K562 (cell line): ENCODE results near the gene PPP2R3B. TPM values are rescaled to one million over a fixed set of nuclear protein-coding genes. Genes with fewer than 3 reads are reported as not detected.

Source experiments
- ATAC-seq: fragments of 200-7000 bp; cut with Tn5 transposase; 3 replicates; pipeline ENCODE4 v1.9.1; 2020; ENCODE audit warnings: moderate library complexity
- BruUV-seq: library from RNA; stranded (reverse); fragments of 400-500 nt; replicated peaks from 2 replicates; lab custom pipeline; 2021; lab: Mats Ljungman, UMichigan
- CTCF ChIA-PET: fragments of 300-600 bp; formaldehyde crosslinking; extraction: SDS; loops from one replicate; lab custom pipeline; 2021; ENCODE audit warnings: low intra/inter-chr PET ratio; lab: Yijun Ruan, JAX
- POLR2A ChIA-PET: fragments of 300-600, 350-650 bp; sonication (Branson Sonifier 250); formaldehyde crosslinking; extraction: SDS; loops from one replicate; lab custom pipeline; 2021; ENCODE audit warnings: antibody characterized with exemption, inconsistent platforms; lab: Yijun Ruan, JAX
- DNase-seq, 4 experiments: peaks; one replicate each; pipeline versions ENCODE4 v3.0.0 to v3.0.0-alpha.2; 2011 to 2018; ENCODE audit warnings: low spot score in 3 of 4, mixed read lengths in 3 of 4; ENCODE audit errors: extremely low read depth in 1 of 4
- FAIRE-seq: peaks from 2 replicates; lab custom pipeline; 2011; peaks lifted over from hg19 to GRCh38; lab: Jason Lieb, UNC
- H2AFZ ChIP-seq: 2 replicates; pipeline ENCODE4 v1.6.0; 2011; ENCODE audit warnings: low read depth, low read length, control low read depth, inconsistent platforms
- H3K27ac ChIP-seq: fragments of 200-600 bp; 3 replicates; pipeline ENCODE4 v1.8.0; 2011; ENCODE audit warnings: low read depth, mild to moderate bottlenecking, control low read depth, inconsistent platforms, low read length, moderate library complexity, mixed read lengths; ENCODE audit errors: extremely low read depth
- H3K27me3 ChIP-seq, 2 experiments: fragments of 300-600 bp in 1 of 2; 2 replicates in 1 of 2; 3 replicates in 1 of 2; pipeline versions ENCODE4 v1.6.0 to v1.8.0; 2011; ENCODE audit warnings: inconsistent platforms in 2 of 2, low read length in 2 of 2, mild to moderate bottlenecking in 1 of 2, mixed read lengths in 1 of 2, moderate library complexity in 1 of 2; ENCODE audit not compliant: control insufficient read depth in 2 of 2, insufficient read depth in 2 of 2
- H3K36me3 ChIP-seq: fragments of 300-600 bp; 3 replicates; pipeline ENCODE4 v1.8.0; 2011; ENCODE audit warnings: mild to moderate bottlenecking, low read length, inconsistent platforms; ENCODE audit not compliant: control insufficient read depth, insufficient read depth
- H3K4me1 ChIP-seq, 2 experiments: fragments of 200-600 bp in 1 of 2; replicated peaks in 1 of 2; 2 replicates in 1 of 2; 3 replicates in 1 of 2; pipeline versions ENCODE4 v1.5.1 to v1.8.0; 2011; ENCODE audit warnings: inconsistent platforms in 2 of 2, low read length in 2 of 2, mild to moderate bottlenecking in 1 of 2, mixed read lengths in 1 of 2, moderate library complexity in 1 of 2; ENCODE audit not compliant: control insufficient read depth in 2 of 2, insufficient read depth in 2 of 2
- H3K4me2 ChIP-seq: 2 replicates; pipeline ENCODE4 v1.6.1; 2011; ENCODE audit warnings: low read length, control low read depth, inconsistent platforms, mixed read lengths; ENCODE audit not compliant: insufficient read depth
- H3K4me3 ChIP-seq: fragments of 200-600 bp; sonication (generic), shearing (Covaris generic); 2 replicates; pipeline ENCODE4 v1.5.1; 2016; ENCODE audit warnings: control low read depth, inconsistent platforms
- H3K79me2 ChIP-seq: fragments of 200-600 bp; 3 replicates; pipeline ENCODE4 v1.8.0; 2011; ENCODE audit warnings: low read length, inconsistent platforms; ENCODE audit not compliant: control insufficient read depth, insufficient read depth
- H3K9ac ChIP-seq, 2 experiments: 2 replicates each; pipeline versions ENCODE4 v1.6.0 to v1.6.1; 2011; ENCODE audit warnings: low read depth in 2 of 2, low read length in 2 of 2, control low read depth in 1 of 2, inconsistent platforms in 1 of 2, mild to moderate bottlenecking in 1 of 2, mixed read lengths in 1 of 2; ENCODE audit not compliant: insufficient read depth in 1 of 2
- H3K9me1 ChIP-seq: one replicate; pipeline ENCODE4 v1.6.0; 2011; ENCODE audit warnings: inconsistent platforms, mild to moderate bottlenecking, low read length, moderate library complexity; ENCODE audit not compliant: control insufficient read depth, insufficient read depth
- H3K9me3 ChIP-seq: replicated peaks from 2 replicates; pipeline ENCODE4 v1.5.1; 2011; ENCODE audit warnings: low read depth, low read length, inconsistent platforms; ENCODE audit not compliant: control insufficient read depth, insufficient read depth
- H4K20me1 ChIP-seq: replicated peaks from 2 replicates; pipeline ENCODE4 v1.6.1; 2011; ENCODE audit warnings: low read length, inconsistent platforms, mixed read lengths; ENCODE audit not compliant: control insufficient read depth, insufficient read depth
- ATF1 ChIP-seq, 2 experiments: fragments of 450-650 bp in 1 of 2; IDR thresholded peaks; 2 replicates each; pipeline ENCODE4 v1.6.1; 2016; ENCODE audit warnings: missing compliant biosample characterization in 1 of 2, missing genetic modification characterization in 1 of 2
- BRD4 ChIP-seq: fragments of 200-600 bp; sonication (generic); IDR thresholded peaks from 2 replicates; pipeline ENCODE4 v1.6.1; 2017; ENCODE audit warnings: inconsistent platforms
- DMBX1 ChIP-seq: fragments of 250-450 bp; sonication (Bioruptor Pico); IDR thresholded peaks from 2 replicates; pipeline ENCODE4 v1.8.0; 2022; ENCODE audit warnings: inconsistent platforms, mild to moderate bottlenecking, moderate library complexity, borderline replicate concordance
- MXI1 ChIP-seq: IDR thresholded peaks from 2 replicates; pipeline ENCODE4 v1.6.1; 2011; ENCODE audit warnings: low read depth, mild to moderate bottlenecking, improper control_type of control experiment, low read length
- NELFE ChIP-seq: IDR thresholded peaks from 2 replicates; pipeline ENCODE4 v1.6.1; 2011; ENCODE audit warnings: mild to moderate bottlenecking; ENCODE audit not compliant: insufficient read depth, insufficient read length
- PTBP1 ChIP-seq: fragments of 200-400 bp; formaldehyde crosslinking; IDR thresholded peaks from 2 replicates; pipeline ENCODE4 v1.6.1; 2017; ENCODE audit warnings: low read depth, low read length
- REST ChIP-seq, 2 experiments: fragments of 450-650 bp; formaldehyde crosslinking in 1 of 2; IDR thresholded peaks; 2 replicates each; pipeline versions ENCODE4 v1.4.0 to v1.6.1; 2014 to 2020; ENCODE audit warnings: mild to moderate bottlenecking in 2 of 2, borderline replicate concordance in 1 of 2, low read depth in 1 of 2
- RUNX1 ChIP-seq: sonication (generic); IDR thresholded peaks from 2 replicates; pipeline ENCODE4 v1.6.1; 2016; ENCODE audit warnings: antibody characterized with exemption, low read depth
- SMARCA4 ChIP-seq: fragments of 450-650 bp; IDR thresholded peaks from 2 replicates; pipeline ENCODE4 v1.6.1; 2016
- TEAD4 ChIP-seq, 2 experiments: sonication (generic) in 1 of 2; formaldehyde crosslinking in 1 of 2; IDR thresholded peaks; 2 replicates each; pipeline versions ENCODE4 v1.6.1 to v1.8.0; 2012 to 2022; ENCODE audit warnings: borderline replicate concordance in 1 of 2, inconsistent platforms in 1 of 2, low read length in 1 of 2, mild to moderate bottlenecking in 1 of 2, missing genetic modification reagents in 1 of 2
- ZNF384 ChIP-seq: IDR thresholded peaks from 2 replicates; pipeline ENCODE4 v1.6.1; 2012; ENCODE audit warnings: low read depth, low read length, improper control_type of control experiment
- ZNF586 ChIP-seq: fragments of 450-650 bp; formaldehyde crosslinking; conservative IDR thresholded peaks from 2 replicates; pipeline ENCODE4 v1.4.0; 2020; ENCODE audit warnings: mild to moderate bottlenecking, moderate library complexity
- ZNF589 ChIP-seq: fragments of 200-800 bp; sonication (Bioruptor generic); IDR thresholded peaks from 2 replicates; pipeline ENCODE4 v1.6.1; 2016; ENCODE audit warnings: low read depth, missing genetic modification characterization, missing compliant biosample characterization
- WGBS: fragments of 100-300 bp; shearing (Covaris generic); methylation state at CpG from one replicate; pipeline ENCODE4 v1.1.6; 2016; ENCODE audit warnings: low coverage, mixed read lengths; ENCODE audit not compliant: insufficient coverage; ENCODE audit errors: missing lambda C conversion rate; 5-methylcytosine and 5-hydroxymethylcytosine counted together
- in situ Hi-C: fragments of 300-500 bp; cut with MboI; formaldehyde crosslinking; loops from 4 replicates; pipeline ENCODE4 v1.15.0; 2018; ENCODE audit warnings: inconsistent platforms, mixed read lengths
- intact Hi-C: fragments of 100-400 bp; cut with micrococcal nuclease; formaldehyde crosslinking; loops from 2 replicates; pipeline ENCODE4 v1.14.2; 2022
- polyA plus RNA-seq, 8 experiments: library from polyadenylated mRNA; depleted of rRNA in 4 of 8; stranded (reverse) in 5 of 8; unstranded in 3 of 8; fragments of >200 nt; fragmentation: Nextera tagmentation in 2 of 8; fragmentation: Illumina TruSeq in 1 of 8; extraction: Ambion mirVana in 2 of 8; extraction: Trizol in 1 of 8; gene quantifications; 2 replicates each; pipeline versions ENCODE4 v1.2.1 to v1.2.3, GENCODE V29; 2011 to 2014; ENCODE audit warnings: inconsistent platforms in 1 of 8, missing spikeins in 1 of 8
- total RNA-seq, 7 experiments: library from RNA; depleted of rRNA in 6 of 7; stranded (reverse); fragments of >200 nt in 6 of 7; fragmentation: Illumina TruSeq in 2 of 7; extraction: Trizol in 2 of 7; gene quantifications; 2 replicates each; pipeline versions ENCODE4 v1.2.1 to v1.2.3, GENCODE V29; 2011 to 2021; ENCODE audit warnings: low replicate concordance in 1 of 7
- TF ChIP-seq, protein P1 (sequence below): sonication (generic); formaldehyde crosslinking; IDR thresholded peaks from 2 replicates; pipeline ENCODE4 v1.9.0; 2022; ENCODE audit warnings: mild to moderate bottlenecking, missing genetic modification reagents

Gene PPP2R3B
- total and polyA plus RNA-seq, 9 of the 15 experiments (the other 6 are each of a cell fraction or from before 2014, with no cell fraction given), result 0.04 to 18.2 (median 8.2) TPM; not detected in 1

- no TSS peak for BruUV-seq
- in situ Hi-C loops, result no loop called here
- TF ChIP-seq ATF1 (CRISPR knock-in tag; IDR thresholded peaks at IDR 0.05) (no peak), ATF1 (tag; IDR thresholded peaks at IDR 0.05) (no peak), ZNF586 (CRISPR knock-in tag) (no peak), ZNF589 (CRISPR knock-in tag) (no peak), TEAD4 (IDR thresholded peaks at IDR 0.05; ENCODE audit: low read length) (no peak), TEAD4 (CRISPR knock-in tag; IDR thresholded peaks at IDR 0.05; ENCODE audit: borderline replicate concordance) (no peak), REST (IDR thresholded peaks at IDR 0.05; ENCODE audit: borderline replicate concordance) (peak; percentile 61), REST (CRISPR knock-in tag; IDR thresholded peaks at IDR 0.05; ENCODE audit: low read depth) (no peak), MXI1 (no peak), DMBX1 (CRISPR knock-in tag) (no peak), NELFE (no peak), BRD4 (no peak), PTBP1 (no peak), SMARCA4 (no peak), RUNX1 (no peak), ZNF384 (peak; percentile 62; the same call in 1 of the 2 replicates)
- TF ChIP-seq, protein P1, sequence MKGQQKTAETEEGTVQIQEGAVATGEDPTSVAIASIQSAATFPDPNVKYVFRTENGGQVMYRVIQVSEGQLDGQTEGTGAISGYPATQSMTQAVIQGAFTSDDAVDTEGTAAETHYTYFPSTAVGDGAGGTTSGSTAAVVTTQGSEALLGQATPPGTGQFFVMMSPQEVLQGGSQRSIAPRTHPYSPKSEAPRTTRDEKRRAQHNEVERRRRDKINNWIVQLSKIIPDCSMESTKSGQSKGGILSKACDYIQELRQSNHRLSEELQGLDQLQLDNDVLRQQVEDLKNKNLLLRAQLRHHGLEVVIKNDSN, result no peak
These were observed 1.8 kb downstream of the PPP2R3B start for GRCh38 chrX:384861-385260.

More at GRCh38 chrX:384861-385260, 1.8 kb downstream of the PPP2R3B start:
- intact Hi-C loops, result loop anchor here (10.0 kb wide), 1 partner anchor 60 kb away; no protein-coding TSS in a partner anchor
- FAIRE-seq (no peak), ATAC-seq (no peak), DNase-seq (peak in 1 of 4 experiments; percentile 13)
- POLR2A ChIA-PET, result no interaction called here
- WGBS, result 63% methylated on average over 5 of the region's 9 CpGs
- Histone ChIP-seq H3K27me3 (no peaks in the 10 kb centered on the region), H3K27ac (no peak overlapping the region), H4K20me1 (no peaks in the 10 kb centered on the region), H3K79me2 (peaks cover 6% of the 10 kb centered on the region), H3K9ac (no peak overlapping the region), H3K4me3 (no peak overlapping the region), H3K9me1 (no peaks in the 10 kb centered on the region), H3K4me2 (no peak overlapping the region), H3K4me1 (peaks cover 0 to 7% of the 10 kb centered on the region in 2 experiments; a peak in 3 of 5 replicates), H3K9me3 (no peaks in the 10 kb centered on the region), H3K36me3 (no peaks in the 10 kb centered on the region), H2AFZ (no peak overlapping the region)
- CTCF ChIA-PET, result no interaction called here
